ENCODE measurements around the gene TIMELESS.

The TIMELESS gene

DNA sequence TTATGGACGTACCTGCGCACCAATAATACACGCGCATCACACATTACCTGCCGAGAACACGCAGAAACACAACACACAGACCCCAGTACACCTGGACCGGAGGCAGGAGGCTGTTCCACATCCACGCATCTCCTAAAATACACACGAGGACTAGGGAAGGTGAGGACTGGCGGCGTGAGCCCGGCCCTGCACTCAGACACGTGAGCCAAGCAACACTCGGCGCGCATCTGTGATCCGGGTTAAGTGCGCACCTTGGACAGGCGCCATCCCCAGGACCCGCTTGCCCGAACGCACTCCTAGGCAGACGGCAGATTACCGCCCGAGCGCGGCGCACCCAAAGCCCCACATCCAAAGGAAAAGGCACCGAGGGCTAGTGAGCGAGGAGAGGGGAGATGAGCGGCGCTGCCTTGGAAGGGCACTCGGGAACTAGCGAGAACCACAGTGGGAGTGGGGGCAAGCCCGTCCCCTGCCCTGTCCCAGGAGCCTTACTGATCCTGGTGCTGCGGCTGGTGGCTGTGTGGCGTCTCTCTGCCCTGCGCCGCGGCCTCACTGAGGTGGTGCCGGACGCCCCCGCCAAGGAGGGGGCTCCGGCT, 38.3 kb upstream of the TIMELESS start:
- no peak for DNase-seq (ENCODE audit: extremely low read depth, low read depth)
- TF ChIP-seq, protein P1, sequence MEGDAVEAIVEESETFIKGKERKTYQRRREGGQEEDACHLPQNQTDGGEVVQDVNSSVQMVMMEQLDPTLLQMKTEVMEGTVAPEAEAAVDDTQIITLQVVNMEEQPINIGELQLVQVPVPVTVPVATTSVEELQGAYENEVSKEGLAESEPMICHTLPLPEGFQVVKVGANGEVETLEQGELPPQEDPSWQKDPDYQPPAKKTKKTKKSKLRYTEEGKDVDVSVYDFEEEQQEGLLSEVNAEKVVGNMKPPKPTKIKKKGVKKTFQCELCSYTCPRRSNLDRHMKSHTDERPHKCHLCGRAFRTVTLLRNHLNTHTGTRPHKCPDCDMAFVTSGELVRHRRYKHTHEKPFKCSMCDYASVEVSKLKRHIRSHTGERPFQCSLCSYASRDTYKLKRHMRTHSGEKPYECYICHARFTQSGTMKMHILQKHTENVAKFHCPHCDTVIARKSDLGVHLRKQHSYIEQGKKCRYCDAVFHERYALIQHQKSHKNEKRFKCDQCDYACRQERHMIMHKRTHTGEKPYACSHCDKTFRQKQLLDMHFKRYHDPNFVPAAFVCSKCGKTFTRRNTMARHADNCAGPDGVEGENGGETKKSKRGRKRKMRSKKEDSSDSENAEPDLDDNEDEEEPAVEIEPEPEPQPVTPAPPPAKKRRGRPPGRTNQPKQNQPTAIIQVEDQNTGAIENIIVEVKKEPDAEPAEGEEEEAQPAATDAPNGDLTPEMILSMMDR (IDR thresholded peaks at IDR 0.05; ENCODE audit: low read depth, low read length): no peak

DNA sequence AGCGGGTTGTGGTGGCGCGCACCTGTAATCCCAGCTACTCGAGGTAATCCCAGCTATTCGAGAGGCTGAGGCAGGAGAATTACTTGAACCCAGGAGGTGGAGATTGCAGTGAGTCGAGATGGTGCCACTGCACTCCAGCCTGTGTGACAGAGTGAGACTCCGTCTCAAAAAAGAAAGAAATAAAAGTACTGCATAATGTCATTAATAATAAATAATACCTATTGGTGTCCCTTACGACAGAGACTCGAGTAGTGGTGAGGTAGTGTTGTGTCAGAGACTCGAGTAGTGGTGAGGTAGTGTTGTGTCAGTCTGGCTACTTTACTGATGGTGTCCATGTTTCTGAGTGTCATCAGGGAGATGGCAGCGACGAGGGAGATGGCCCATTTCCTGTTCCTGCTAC, 37.5 kb upstream of the TIMELESS start:
- no peak for DNase-seq (ENCODE audit: extremely low read depth, low read depth)
- TF ChIP-seq, protein P1 (IDR thresholded peaks at IDR 0.05; ENCODE audit: low read depth, low read length): no peak

DNA sequence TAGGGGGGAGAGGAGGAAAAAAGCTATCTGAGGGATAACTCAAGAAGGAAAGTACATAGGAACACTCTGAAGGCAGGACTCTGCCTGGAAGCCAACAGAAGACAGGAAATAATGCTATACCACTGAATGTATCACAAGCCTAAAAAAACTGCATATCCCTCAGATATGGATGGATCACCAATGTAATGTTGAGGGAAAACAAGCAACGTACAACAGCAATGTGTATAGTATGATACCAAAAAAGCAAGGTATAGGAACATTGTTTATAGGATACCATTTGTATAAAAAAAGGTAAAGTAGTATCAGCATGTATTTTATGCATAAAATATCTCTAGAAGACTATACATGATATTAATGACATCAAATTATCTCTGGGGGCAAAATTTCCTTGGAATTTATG, 35.3 kb upstream of the TIMELESS start:
- TF ChIP-seq, protein P1 (IDR thresholded peaks at IDR 0.05; ENCODE audit: low read depth, low read length): no peak
- no peak for DNase-seq (ENCODE audit: extremely low read depth, low read depth)

DNA sequence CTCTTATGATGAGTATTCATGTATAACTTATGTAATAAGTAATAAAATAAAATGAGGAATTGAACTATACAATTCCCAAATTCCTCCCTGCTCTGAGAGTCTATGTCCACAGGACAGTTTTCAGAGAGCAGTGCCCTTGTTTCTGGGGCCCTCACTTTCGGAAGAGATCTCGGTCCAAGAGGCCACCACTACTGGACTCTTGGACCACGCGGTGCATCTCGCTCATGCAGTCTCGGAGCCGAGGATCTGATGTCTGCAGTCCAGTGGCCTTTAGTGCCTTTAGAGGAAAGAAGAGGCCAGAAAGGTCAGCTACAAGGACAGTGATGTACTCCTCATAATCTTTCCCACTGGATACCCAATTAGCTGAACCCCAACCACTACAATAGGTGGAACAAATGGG, 30.4 kb upstream of the TIMELESS start:
- DNase-seq (ENCODE audit: extremely low read depth, low read depth): no peak
- TF ChIP-seq, protein P1 (IDR thresholded peaks at IDR 0.05; ENCODE audit: low read depth, low read length): no peak

DNA sequence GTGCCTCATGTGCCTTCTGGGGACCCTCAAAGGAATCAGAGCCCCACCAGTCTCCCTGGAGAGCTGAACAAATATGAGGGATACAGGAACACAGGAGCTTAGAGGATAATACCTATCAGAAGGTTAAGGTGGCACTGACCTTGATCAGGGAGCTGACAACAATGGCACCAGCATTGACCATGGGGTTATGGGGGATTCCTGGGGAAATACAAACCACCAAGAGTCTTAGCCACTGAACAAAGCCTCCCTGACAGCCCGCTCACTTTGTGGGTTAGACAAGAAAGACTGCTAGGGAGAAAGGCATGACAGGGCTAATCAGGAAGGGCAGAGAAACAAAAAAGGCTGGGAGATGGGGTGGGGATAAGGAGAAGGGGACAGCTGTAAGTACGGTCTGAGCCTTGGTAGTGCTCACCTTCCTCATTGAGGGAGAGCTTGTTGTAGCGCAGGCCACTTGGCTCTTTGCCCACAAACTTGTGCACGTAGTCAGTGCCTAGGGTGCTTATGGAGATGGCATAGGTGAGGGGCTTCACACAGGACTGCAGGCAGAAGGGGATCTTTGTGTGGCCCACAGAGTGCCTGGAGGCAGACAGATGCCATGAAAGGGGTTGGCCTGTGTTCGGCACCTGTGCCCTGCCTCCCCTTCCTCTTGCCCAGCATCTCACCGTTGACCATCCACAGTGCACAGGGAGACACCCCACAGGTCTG, 28.4 kb upstream of the TIMELESS start:
- TF ChIP-seq, protein P1 (IDR thresholded peaks at IDR 0.05; ENCODE audit: low read depth, low read length): no peak
- DNase-seq (ENCODE audit: extremely low read depth, low read depth): no peak

DNA sequence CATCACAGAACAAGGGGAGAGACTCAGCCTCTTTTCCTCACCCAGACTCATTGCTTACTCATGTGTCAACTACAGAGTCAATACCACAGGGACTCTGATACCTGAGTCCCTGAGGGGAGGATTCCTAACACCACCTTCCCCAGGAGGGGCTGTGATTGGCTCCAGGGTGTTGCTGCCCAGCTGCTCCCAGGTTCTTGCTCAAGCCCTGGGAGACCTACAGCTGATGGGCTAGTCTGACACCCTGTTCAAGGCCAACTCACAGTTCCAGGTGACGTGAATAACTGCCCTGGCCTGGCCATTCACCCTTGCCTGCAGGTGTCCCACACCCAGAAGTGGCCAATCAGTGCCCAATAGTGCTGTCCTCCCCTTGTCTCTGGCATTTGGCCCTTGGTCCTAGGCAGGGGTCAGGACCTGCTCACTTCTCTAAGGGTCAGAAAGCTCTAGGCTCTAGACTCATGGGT, 27.8 kb upstream of the TIMELESS start:
- TF ChIP-seq, protein P1 (IDR thresholded peaks at IDR 0.05; ENCODE audit: low read depth, low read length): no peak
- no peak for DNase-seq (ENCODE audit: extremely low read depth, low read depth)

DNA sequence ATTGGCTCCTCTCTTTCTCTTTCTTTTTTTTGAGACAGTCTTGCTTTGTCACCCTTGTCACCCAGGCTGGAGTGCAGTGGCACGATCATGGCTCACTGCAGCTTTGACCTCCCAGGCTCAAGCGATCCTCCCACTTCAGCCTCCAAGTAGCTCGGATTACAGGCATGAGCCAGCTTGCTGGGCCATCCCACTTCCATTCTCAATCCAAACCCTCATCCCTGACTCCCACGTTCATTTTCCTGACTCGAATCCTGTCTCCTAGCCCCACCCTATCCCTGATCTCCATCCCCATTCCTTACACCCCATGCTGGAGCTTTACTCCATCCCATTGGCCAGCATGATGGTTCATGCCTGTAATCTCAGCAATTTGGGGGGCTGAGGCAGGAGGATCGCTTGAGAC, 26.9 kb upstream of the TIMELESS start:
- TF ChIP-seq, protein P1 (IDR thresholded peaks at IDR 0.05; ENCODE audit: low read depth, low read length): no peak
- DNase-seq (ENCODE audit: extremely low read depth, low read depth): no peak

All from AG09319 (cell line).